Glomerular visceral epithelial cell (primary cell): ENCODE measurements around the gene CDK5R1.

Experiments
- DNase-seq: peaks from one replicate; pipeline ENCODE4 v3.0.0-alpha.2; 2016; ENCODE audit errors: extremely low spot score

Gene CDK5R1

GRCh38 chr17:32493571-32493970 lies 6.8 kb downstream of the CDK5R1 start:
- no peak for DNase-seq

DNA sequence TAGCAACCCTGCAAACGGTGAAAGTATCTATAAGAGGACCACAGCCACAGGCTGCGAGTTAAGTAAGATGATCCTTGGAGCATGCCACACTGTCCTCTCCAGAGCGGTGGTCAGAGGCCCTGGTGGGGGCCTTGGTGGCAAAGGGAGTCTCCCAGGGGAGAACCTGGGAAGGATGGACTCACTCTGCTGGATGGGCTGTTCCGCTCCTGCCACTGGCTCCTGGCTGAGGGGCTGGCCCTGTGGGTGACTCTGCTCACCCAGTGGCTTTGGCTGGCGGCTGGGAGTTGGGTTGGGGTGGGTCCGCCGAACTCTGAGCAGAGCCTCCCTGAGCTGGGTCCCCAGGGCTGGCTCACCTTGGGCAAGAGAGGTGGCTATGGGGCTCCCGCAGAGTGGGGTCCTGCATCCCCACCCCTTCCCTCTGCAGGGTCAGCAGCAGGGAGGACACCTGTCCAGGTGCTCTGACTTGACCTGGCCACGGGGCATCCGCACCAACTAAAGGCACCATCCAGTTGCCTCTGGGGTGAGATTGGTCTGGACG lies 7.3 kb downstream of the CDK5R1 start:
- DNase-seq = no peak

DNA sequence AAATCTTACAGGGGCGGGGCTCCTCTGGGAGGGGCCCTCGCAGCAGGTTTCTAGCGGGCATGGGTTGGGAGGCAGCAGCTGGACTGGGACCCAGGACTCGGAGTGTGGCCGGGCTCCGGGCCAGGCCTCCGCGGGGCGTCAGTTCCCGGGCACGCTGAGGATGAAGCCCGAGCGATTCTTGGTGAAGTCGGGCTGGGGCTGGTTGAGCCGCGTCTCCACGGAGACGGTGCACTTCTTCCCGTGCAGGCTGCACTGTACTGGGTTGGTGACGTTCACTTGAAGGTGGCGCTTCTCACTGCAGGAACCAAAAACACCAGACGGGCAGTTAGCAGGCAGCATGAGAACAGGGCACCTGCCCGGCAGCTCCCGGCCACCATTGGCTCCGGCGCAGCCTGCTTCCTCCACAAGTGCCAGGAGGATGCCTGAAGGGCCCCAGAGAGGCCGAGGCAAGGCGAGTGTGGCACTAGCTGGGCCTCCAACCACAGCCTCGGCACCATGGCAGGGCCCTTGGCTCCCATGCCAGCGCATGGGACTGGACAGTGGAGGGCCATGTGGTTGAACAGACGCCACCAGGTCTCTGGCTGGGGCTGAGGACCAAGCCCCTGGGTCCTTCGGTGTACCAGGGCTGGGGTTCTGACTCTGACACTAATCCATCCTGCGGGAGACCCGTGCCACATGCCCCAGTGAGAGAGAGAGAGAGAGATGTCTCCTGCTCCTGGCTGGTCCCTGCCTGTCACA lies 8.0 kb downstream of the CDK5R1 start:
- DNase-seq = no peak

DNA sequence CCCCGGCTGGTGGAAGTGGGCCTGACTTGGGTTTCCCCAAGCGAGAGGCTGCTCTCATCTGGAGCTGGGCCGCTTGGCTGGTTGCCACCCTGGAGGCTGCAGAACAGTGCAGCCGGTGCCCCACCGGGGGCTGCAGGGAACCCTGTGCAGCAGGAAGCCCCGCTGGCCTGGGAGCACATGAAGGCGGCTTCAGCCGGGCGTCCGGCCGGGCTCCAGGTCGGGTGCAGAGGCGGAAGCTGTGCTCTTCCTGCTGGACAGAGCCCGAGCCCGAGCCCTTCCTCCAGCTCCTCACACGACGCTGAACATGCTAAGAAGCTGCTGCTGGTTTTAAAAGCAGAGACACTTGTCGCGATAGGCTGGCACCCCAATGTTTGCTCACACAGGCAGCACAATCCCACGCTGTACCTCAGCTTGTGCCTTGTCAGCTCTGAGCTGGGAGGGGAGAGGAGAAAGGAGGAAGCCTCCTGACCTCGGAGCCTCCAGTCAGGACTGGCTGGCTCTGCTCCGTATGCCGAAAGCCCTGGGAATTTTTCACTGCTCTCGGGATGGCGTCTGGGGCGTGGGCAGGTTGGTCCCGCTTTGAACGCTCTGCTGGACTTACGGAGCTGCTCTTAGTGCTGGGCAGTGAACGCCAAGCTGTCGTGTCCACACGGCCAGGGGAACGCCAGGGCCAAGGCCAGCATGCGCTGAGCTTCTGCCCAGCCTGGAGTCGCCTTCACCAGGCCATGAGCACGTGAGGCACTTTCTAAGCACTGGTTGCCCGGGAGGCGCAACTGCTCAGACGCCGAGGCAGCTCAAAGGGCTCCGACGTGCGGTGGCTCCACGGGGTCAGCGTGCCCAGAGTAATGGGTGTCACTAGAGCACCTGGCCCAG lies 8.8 kb downstream of the CDK5R1 start:
- peak; percentile 78 for DNase-seq

- DNase-seq = peak; percentile 61
These were observed 9.7 kb downstream of the CDK5R1 start for GRCh38 chr17:32496395-32497073.

DNA sequence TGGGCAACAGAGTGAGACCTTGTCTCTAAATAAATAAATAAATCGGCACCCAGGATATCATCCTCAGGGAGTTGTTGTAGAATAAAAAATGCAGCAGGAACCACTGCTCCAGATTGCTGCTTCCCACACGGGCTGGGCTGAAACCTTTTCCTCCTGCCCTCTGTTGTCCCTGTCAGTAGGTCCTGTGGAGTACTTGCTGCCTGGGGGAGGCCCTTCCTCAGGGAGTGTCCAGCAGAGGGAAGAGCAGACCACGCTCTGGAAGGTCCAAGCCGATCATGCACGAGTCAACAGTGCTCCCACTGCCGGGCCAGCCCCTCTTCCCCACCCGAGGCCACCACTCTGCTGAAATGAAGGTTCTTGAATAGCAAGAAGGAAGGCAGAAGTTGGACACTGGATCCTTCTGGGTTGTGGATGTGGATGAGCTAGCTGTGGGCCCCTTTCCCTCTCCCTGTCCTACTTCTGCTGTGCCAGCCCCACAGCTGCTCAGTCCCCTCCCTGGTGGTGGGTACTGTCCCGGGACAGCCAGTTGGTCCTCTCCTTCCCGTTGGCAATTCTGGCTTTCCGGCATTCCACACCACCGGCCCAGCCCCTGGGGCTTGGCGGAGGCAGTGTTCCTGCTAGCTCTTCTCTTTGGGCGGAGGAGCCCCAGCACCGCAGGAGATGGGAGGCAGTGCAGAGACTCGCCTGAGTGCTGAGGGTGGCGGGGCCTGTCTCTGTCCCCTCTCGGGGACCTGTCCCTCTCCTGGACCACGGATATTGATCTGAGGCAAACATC lies 10.8 kb downstream of the CDK5R1 start:
- DNase-seq = no peak

DNA sequence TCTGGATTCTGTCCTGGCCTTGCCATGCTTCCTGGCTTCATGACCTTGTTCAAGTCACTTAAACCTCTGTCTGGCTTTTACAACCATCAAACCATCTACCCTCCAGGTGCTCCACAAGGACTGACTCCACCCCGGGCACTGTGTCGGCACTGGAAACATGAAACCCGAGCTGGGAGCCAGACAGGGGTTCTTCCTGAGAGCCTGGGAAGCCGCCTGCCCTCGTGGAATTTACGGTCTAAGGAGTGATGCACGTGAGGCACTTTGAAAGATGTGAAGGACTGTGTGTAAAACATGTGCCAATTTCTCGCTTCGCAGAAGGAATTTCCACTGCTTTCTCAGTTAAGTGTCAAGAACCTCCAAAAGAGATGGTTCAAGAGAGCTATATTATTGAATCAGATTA lies 11.6 kb downstream of the CDK5R1 start:
- no peak for DNase-seq

- DNase-seq = no peak
These were observed 15.2 kb downstream of the CDK5R1 start for GRCh38 chr17:32502013-32502412.

- no peak for DNase-seq
These were observed 15.9 kb downstream of the CDK5R1 start for GRCh38 chr17:32502710-32503109.

DNA sequence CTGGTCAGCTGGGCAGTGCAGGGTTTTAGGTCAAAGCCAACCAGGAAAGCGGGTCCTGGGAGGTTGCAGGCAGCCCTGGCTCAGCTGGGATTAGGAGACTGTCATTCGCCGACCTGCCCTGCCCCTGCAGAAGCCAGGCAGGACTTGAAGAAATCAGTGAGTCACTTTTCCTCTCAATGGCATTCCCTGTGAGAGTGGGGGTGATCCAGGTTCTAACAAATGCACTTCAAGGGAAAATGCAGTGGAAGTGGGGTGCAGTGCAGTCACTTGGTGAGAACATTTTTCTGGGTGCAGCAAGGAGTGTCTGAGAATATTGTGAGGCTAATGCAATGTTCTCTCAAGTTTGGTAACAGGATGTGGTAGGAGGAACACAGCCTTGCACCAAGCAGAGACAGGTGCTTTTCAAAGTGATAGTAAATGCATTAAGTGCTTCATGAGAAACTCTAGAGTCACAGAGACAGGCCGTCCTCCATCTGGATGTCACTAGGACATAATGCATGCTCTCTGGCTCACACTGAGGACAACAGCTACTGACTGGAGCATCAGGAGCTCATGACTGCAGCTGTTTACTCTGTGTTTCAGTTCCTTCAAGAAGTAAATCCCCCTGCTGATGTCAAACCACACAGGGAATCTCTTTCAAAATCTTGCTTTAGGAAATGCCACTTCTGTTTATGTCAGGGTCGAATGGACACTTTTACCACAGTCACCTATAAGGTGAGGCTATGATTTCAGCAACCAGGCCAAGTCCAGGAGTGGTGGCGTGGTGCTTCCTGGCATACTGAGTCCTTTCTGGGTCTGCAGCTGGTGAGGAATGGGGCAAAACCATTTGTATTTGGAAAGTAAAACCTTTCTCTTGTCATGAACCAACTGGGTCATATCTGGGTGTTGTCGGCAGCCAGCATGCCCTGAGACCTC lies 16.7 kb downstream of the CDK5R1 start:
- no peak for DNase-seq

DNA sequence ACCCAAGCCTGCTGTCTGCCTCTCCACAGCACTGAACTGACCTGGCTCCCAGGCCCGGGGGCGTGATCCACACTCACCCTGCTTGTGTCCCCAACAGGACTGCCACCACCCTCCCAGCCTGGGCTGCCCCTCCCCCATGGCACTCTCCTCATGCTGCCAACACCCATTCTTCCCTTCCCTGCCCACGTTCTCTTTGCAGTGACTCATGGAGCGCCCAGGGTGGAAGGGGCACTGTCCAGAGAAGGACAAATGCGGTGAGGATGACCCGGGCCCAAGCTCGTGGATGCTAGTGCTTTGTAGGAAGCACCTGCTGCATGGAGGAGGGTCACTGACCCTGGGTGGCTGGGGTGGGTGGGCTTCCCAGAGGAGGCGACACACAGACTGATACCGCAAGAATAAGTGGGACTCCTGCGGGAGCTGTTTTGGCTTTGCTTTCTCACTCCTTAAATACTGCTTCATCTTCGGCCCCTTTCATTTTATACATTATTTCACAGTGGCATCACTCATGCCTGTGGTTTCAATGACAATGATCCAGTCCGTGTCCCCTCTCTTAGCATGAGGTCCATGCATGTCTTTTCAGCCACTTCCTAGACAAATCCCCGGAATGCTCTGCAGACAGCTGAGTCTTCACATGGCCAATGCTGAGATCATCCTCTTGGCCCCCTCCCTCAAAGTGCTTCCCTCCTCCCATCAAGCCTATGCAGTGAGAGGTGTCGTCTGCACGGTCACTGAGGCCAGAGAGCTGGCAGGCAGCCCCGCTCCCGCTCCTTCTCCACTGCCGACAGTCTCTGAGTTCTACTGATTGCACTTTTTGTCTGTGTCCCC lies 17.6 kb downstream of the CDK5R1 start:
- DNase-seq = no peak

GRCh38 chr17:32508926-32509325 lies 22.1 kb downstream of the CDK5R1 start:
- DNase-seq = no peak

DNA sequence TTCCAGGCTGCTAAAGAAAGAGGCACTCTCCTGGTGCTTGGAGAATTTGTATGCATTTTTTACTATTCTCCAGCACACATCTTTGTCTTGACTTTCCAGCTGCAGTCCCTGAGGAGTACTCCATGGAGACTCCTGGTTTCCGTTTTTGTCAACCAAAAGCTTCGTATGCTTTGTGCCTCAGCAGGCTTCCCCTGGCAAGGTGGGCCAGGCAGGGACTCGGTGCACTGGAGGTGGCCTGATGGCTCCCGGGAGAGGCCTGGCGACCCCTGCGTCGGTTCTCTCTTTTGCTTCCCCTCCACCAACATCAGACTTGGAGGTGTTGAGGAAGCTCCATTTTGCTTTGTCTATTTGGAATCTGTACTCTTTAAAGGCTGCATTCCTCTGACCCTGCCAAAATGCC lies 23.7 kb downstream of the CDK5R1 start:
- no peak for DNase-seq

DNA sequence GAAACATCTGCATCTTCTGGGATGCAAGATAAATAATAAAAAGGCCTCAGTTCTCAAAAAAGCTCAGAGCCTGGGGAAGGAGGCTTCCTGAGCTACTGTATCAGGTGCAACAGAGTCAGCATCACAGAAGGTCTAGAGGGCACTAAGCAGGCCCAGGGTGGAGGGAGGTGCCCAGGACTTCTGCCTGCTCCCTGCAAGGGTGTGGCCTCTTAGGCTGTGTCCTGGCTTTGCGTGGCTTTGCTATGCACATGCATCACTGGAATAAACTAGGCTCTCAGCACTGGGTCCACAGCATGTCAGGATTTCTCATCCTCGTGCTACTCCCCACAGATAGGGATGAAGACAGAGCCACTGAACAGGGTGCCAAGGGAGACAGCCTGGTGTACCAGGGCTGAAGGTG lies 25.5 kb downstream of the CDK5R1 start:
- DNase-seq = no peak

- no peak for DNase-seq
These were observed 26.8 kb downstream of the CDK5R1 start for GRCh38 chr17:32513579-32513978.

DNA sequence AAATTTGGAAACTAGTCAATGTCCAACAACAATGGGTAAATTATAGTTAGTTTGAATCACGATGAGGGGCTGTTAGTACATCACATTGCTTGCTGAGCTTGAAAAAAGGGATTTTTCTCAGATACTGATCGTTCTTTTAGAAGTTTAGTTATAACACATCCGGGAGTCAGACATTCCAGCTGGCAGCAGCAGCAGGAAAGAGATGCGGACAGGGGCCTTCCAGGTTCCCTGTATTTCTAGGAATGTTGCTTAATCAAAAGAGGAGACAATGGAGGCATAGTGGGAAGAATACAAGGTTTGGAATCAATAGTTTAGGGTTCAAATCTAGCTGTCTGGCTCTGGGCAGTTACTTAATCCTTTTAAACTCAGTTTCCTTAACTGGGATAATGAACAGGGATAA lies 27.8 kb downstream of the CDK5R1 start:
- DNase-seq = no peak

DNA sequence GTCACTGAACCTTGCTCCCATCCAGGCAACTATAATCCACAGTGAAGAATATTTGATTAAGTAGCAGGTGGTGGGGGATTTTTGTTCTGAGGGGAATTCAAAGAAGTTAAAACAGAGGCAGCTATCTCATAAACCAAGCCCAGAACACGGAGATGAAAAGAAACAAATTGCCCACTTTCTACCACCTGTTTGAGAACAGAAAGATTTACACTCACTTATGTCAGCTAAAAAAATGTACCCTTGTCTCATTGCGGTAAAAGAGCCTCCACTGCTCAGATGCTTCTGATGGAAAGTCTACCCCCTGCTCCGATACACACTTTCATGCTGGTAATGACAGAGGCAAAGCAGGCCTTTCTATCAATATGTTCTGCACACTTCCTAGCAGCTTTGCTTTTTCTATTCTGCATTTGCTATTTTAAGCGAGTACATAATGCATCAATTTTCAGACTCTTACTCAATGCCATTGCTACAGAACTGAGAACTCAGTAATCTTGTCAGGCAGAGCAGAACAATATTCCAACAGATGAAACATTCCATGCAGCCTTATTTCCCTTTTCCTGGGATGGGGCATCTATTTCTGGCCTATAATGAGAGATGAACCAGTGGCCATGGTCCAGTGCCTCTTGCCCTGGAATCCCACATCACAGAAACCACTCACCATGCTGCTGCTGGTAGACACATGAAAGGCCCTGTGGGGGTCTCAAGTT lies 29.0 kb downstream of the CDK5R1 start:
- DNase-seq = peak; percentile 33

DNA sequence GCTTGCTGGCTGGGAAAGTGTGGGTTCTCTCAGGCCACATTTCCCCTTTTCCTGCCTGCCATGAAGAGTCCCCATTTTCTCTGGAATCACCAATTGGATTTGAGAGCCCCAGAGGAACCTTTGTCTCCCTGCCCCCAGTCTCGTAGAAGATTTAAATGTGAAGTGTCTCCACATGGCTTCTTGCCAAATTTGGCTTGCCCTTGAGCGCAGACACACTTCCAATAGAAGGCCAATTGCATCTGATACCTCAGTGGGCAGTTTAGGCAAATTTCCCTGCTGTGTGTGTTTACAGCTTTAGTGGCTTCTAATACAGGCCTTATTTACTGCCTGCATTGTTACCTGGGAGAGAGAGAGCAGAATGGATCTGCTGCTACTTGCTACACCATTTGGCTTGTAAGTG lies 29.7 kb downstream of the CDK5R1 start:
- no peak for DNase-seq
